HG03439 (cell line): ENCODE data around the gene C16orf86.
"Not testable (repeated sequence)": the region's sequence is repeated elsewhere in the genome, so short reads cannot be mapped to it uniquely, and the experiment has no call there.

Experiments used
- ATAC-seq: cut with Tn5 transposase; IDR thresholded peaks from one replicate; pipeline ENCODE4 v1.9.1; 2021; ENCODE audit warnings: mild to moderate bottlenecking, moderate library complexity; ENCODE audit not compliant: unreplicated experiment

The C16orf86 gene

GRCh38 chr16:67685388-67686112, 18.9 kb downstream of the C16orf86 start:
- no peak for ATAC-seq

- not testable (repeated sequence) for ATAC-seq
These were observed 27.1 kb downstream of the C16orf86 start for GRCh38 chr16:67693517-67694285.

DNA sequence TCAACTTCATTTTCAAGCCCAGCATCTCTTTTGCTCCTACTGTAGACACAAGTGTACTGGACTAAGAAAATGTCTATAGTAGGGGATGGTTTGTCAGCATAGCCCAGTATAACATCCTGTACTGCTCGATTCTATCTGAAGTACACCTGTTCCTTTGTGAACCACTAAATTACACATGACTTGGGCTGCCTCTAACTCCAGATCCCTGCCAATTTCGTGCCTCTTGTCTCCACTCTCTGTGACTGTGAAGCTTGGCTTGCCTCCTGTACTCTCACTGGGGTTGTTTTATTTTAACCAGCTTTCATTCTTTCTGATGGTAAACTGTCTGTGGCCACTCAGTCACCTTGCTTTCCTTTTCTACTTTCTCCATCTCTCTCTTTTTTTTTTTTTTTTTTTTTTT, 28.0 kb downstream of the C16orf86 start:
- ATAC-seq = no peak

- no peak for ATAC-seq
These were observed 31.0 kb downstream of the C16orf86 start for GRCh38 chr16:67697422-67698185.

DNA sequence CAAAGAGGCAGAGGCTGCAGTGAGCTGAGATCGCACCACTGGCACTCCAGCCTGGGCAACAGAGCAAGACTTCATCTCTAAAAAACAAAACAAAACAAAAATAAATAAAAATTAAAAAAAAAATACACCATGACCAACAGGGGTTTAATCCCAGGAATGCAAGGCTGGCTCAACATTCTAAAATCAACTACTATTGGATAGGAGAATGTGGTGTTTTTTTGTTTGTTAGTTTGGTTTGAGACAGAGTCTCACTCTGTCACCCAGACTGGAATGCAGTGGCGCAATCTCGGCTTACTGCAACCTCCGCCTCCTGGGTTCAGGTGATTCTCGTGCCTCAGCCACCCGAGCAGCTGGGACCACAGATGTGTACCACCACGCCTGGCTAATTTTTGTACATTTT, 32.7 kb downstream of the C16orf86 start:
- no peak for ATAC-seq

DNA sequence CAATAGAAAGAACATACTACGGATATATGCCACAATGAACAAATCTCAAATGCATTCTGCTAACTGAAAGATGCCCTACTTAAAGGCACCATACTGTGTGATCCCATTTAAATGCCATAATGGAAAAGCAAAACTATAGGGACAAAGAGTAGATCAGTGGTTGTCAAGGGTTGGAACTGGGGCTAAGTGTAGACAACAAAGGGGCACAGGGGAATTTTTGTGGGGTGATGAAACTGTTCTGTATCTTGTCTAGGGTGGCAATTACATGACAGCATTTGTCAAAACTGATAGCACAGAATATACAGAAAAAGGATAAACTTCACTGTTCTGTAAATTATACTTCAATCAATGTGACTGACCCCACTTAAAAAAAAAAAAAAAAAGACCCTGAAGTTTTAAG, 34.8 kb downstream of the C16orf86 start:
- ATAC-seq = no peak

- no peak for ATAC-seq
These were observed 35.5 kb downstream of the C16orf86 start for GRCh38 chr16:67702130-67702529.

- ATAC-seq = no peak
These were observed 37.0 kb downstream of the C16orf86 start for GRCh38 chr16:67703626-67704025.

DNA sequence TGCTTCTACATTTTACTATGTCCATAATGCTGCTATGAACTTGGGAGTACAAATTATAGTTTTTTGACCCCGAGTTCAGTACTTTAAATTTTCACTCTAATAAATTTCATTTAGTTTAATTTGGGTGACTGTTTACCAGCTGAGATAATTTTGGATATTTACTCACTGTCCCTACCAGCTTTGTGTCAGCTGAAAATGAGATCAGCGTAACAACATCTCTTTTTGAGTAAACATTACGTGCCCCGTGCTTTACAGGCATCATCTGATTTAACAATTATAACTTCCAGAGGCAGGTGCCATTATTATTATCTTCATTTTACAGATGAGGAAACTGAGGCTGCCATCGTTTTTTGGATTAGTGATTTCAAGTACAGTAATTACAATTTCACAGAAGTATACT, 37.5 kb downstream of the C16orf86 start:
- ATAC-seq = no peak

DNA sequence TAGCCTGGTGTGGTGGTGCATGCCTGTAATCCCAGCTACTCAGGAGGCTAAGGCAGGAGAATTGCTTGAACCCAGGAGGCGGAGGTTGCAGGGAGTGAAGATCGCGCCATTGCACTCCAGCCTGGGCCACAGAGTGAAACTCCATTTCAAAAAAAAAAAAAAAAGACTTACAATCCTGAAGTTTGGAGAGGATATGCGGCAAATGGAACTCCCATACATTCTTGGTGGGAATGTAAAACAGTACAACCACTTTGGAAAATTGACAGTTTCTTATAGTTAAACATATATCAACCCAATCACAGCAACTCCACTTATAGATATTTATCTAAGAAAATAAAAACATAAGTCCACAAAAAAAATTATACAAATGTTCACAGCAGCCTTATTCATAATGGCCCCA, 40.6 kb downstream of the C16orf86 start:
- ATAC-seq = no peak

- ATAC-seq = no peak
These were observed 41.2 kb downstream of the C16orf86 start for GRCh38 chr16:67707790-67708189.

- no peak for ATAC-seq
These were observed 41.8 kb downstream of the C16orf86 start for GRCh38 chr16:67708368-67708771.

- ATAC-seq = no peak
These were observed 42.4 kb downstream of the C16orf86 start for GRCh38 chr16:67709050-67709449.

GRCh38 chr16:67710607-67711006, 44.0 kb downstream of the C16orf86 start:
- no peak for ATAC-seq

DNA sequence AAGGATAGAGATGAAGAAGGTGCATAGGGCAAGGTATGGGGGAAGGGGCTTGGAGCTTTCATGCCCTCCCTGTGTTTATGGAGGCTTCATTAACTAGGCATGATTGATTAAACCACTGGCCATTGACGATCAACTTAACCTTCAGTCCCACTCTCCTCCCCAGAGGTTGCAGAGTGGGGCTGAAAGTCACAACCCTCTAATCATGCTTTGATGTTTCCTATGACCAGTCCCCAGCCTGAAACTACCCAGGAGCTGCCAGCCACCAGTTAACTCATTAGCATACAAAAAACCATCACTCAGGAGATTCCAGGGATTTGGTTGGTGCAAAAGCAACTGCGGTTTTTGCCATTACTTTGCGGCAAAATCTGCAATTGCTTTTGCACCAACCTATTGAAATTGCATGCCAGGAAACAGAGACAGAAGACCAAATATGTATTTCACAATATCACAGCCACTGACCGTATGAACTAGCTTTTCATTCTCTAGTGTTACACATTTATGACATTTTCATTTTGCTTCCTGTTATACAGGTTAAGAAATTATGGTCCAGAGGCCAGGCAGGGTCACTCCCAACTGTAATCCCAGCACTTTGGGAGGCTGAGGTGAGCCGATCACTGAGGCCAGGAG, 47.1 kb downstream of the C16orf86 start:
- no peak for ATAC-seq

DNA sequence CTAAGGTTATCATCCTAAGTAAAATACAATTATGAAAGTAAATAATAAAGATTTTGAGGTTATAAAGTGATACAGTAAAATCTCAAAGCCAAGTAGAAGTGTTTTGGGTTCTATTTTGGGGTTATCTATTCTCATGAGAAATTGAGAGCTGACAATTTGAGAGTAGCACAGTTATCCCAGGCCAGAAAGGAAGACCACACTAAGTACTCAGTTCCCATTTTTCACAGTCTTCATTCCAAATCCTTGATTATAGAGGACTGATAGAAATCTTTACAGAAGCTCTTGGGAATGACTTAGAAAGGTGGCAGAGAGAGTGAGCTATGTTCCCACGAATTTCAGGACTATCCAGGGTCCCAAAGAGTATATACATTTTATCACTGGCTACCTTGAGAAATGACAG, 47.9 kb downstream of the C16orf86 start:
- ATAC-seq = no peak

DNA sequence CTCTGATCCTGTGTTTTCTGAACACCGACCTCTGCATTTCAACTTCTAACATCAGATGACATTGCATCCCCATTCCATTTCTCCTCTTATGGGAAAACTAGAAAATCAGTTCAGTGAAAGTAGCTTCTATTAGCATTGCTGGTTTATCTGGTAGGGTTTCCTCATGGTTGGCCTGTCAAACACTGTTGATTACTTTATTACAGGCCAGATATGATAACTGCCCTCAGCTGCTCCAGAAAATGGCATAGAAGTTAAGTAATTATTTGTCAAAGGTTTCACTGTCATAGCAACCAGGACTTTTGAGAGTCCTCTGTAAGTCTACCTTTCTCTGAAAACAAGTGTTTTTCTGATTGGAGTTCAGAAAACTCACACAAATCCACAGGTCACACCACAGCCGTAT, 49.5 kb downstream of the C16orf86 start:
- ATAC-seq = no peak
